Keratinocyte (primary cell): Measurements from ENCODE around the gene GRAMD1A. TPM values are rescaled to one million over a fixed set of nuclear protein-coding genes. Genes with fewer than 3 reads are reported as not detected.

Source experiments
- DNase-seq: peaks from one replicate; pipeline ENCODE4 v3.0.0-alpha.2; 2011; ENCODE audit warnings: low read depth, missing footprints, low spot score
- FAIRE-seq: peaks from 2 replicates; lab custom pipeline; 2011; peaks lifted over from hg19 to GRCh38; lab: Jason Lieb, UNC
- H2AFZ ChIP-seq: 2 replicates; pipeline ENCODE4 v1.6.0; 2012; ENCODE audit warnings: low read length, control low read depth, inconsistent platforms; ENCODE audit not compliant: control insufficient read depth
- H3K27ac ChIP-seq: 2 replicates; pipeline ENCODE4 v1.5.1; 2011; ENCODE audit warnings: low read length; ENCODE audit not compliant: control insufficient read depth, insufficient read depth
- H3K27me3 ChIP-seq: 3 replicates; pipeline ENCODE4 v1.6.0; 2011; ENCODE audit warnings: low read length; ENCODE audit not compliant: control insufficient read depth, insufficient read depth; ENCODE audit errors: extremely low read depth
- H3K36me3 ChIP-seq, 2 experiments: 2 replicates in 1 of 2; 3 replicates in 1 of 2; pipeline ENCODE4 v1.5.1; 2011; ENCODE audit warnings: low read length in 2 of 2, mild to moderate bottlenecking in 1 of 2; ENCODE audit not compliant: control insufficient read depth in 2 of 2, insufficient read depth in 2 of 2; ENCODE audit errors: extremely low read depth in 1 of 2
- H3K4me1 ChIP-seq: 3 replicates; pipeline ENCODE4 v1.5.1; 2011; ENCODE audit warnings: low read length; ENCODE audit not compliant: control insufficient read depth, insufficient read depth; ENCODE audit errors: extremely low read depth
- H3K4me2 ChIP-seq: 3 replicates; pipeline ENCODE4 v1.6.0; 2011; ENCODE audit warnings: low read depth, low read length; ENCODE audit not compliant: control insufficient read depth, insufficient read depth; ENCODE audit errors: extremely low read depth
- H3K4me3 ChIP-seq, 3 experiments: fragments of 200-600 bp in 1 of 3; sonication (generic) in 1 of 3; 2 replicates in 2 of 3; 3 replicates in 1 of 3; pipeline ENCODE4 v1.5.1; 2011 to 2016; ENCODE audit warnings: low read length in 3 of 3, mild to moderate bottlenecking in 3 of 3, control low read depth in 2 of 3, inconsistent platforms in 1 of 3, low read depth in 1 of 3, mixed read lengths in 1 of 3, mixed run types in 1 of 3, moderate library complexity in 1 of 3; ENCODE audit not compliant: control insufficient read depth in 2 of 3, insufficient read depth in 2 of 3; ENCODE audit errors: extremely low read depth in 1 of 3
- H3K79me2 ChIP-seq: 2 replicates; pipeline ENCODE4 v1.6.0; 2012; ENCODE audit warnings: low read length; ENCODE audit not compliant: control insufficient read depth, insufficient read depth
- H3K9ac ChIP-seq: 3 replicates; pipeline ENCODE4 v1.6.0; 2011; ENCODE audit warnings: low read length; ENCODE audit not compliant: control insufficient read depth, insufficient read depth; ENCODE audit errors: extremely low read depth
- H3K9me1 ChIP-seq: 3 replicates; pipeline ENCODE4 v1.6.0; 2011; ENCODE audit warnings: low read length; ENCODE audit not compliant: control insufficient read depth, insufficient read depth; ENCODE audit errors: extremely low read depth
- H3K9me3 ChIP-seq: 2 replicates; pipeline ENCODE4 v1.5.1; 2012; ENCODE audit warnings: low read depth, low read length; ENCODE audit not compliant: control insufficient read depth
- H4K20me1 ChIP-seq: 3 replicates; pipeline ENCODE4 v1.6.0; 2011; ENCODE audit warnings: low read length; ENCODE audit not compliant: control insufficient read depth, insufficient read depth; ENCODE audit errors: extremely low read depth
- EZH2 ChIP-seq: IDR thresholded peaks from one replicate; pipeline ENCODE4 v1.6.1; 2012; ENCODE audit warnings: inconsistent platforms, mild to moderate bottlenecking, low read length, moderate library complexity
- dilution Hi-C: fragments of 300-500 bp; cut with MboI; formaldehyde crosslinking; loops from one replicate; pipeline ENCODE4 v1.7.0; 2020; ENCODE audit warnings: low sequenced_read_pairs; ENCODE audit not compliant: extremely low pct_ligation_motif_present
- polyA plus RNA-seq, 5 experiments: library from polyadenylated mRNA; depleted of rRNA in 3 of 5; stranded (reverse) in 3 of 5; stranded (forward) in 1 of 5; unstranded in 1 of 5; fragments of >200 nt; gene quantifications; 1 replicate in 1 of 5; 2 replicates in 3 of 5; 3 replicates in 1 of 5; pipeline versions ENCODE4 v1.2.1 to v1.2.3, GENCODE V29; 2011 to 2012; ENCODE audit warnings: missing spikeins in 2 of 5, low read depth in 1 of 5, low replicate concordance in 1 of 5
- TF ChIP-seq, protein P1 (sequence below), 3 experiments: IDR thresholded peaks in 1 of 3; conservative IDR thresholded peaks in 1 of 3; optimal IDR thresholded peaks in 1 of 3; 2 replicates in 2 of 3; 3 replicates in 1 of 3; pipeline versions ENCODE3 to v1.5.1; 2011; ENCODE audit warnings: low read length in 3 of 3, mild to moderate bottlenecking in 3 of 3, moderate library complexity in 2 of 3, control low read depth in 1 of 3, inconsistent platforms in 1 of 3; ENCODE audit not compliant: insufficient read depth in 2 of 3; ENCODE audit errors: extremely low read depth in 1 of 3

Gene GRAMD1A
- polyA plus RNA-seq, 1 donor (not counting 4 experiments of a cell fraction or from before 2014, with no cell fraction given): 24.6 TPM

DNA sequence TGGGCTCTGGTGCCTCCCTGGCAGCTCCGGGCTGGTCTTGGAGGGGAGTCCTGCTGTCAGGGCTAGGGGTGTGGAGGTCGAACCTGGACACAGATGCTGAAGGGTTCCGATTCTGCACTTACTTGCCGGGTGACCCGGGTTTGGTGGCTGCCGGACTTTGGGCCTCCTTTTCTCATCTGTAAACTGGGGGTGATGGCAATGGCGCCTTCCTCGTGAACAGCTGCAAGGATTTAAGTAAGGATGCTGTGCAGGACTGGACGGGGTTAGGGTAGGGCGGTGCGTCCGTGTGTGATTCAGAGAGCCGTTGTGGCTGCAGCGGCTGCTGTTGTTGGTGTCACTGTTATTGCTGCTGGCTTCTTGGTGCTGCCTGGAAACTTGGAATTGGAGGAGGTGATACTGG, 43.8 kb downstream of the GRAMD1A start:
- no peaks in the 10 kb centered on the region for H3K79me2 ChIP-seq
- H3K27ac ChIP-seq: no peak overlapping the region
- DNase-seq (no peak), FAIRE-seq (no peak)
- peaks cover 2% of the 10 kb centered on the region for H3K4me1 ChIP-seq
- no peak overlapping the region for H3K9ac ChIP-seq
- H3K36me3 ChIP-seq: no peaks in the 10 kb centered on the region
- H3K9me1 ChIP-seq: no peaks in the 10 kb centered on the region
- TF ChIP-seq, protein P1, sequence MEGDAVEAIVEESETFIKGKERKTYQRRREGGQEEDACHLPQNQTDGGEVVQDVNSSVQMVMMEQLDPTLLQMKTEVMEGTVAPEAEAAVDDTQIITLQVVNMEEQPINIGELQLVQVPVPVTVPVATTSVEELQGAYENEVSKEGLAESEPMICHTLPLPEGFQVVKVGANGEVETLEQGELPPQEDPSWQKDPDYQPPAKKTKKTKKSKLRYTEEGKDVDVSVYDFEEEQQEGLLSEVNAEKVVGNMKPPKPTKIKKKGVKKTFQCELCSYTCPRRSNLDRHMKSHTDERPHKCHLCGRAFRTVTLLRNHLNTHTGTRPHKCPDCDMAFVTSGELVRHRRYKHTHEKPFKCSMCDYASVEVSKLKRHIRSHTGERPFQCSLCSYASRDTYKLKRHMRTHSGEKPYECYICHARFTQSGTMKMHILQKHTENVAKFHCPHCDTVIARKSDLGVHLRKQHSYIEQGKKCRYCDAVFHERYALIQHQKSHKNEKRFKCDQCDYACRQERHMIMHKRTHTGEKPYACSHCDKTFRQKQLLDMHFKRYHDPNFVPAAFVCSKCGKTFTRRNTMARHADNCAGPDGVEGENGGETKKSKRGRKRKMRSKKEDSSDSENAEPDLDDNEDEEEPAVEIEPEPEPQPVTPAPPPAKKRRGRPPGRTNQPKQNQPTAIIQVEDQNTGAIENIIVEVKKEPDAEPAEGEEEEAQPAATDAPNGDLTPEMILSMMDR (optimal IDR thresholded peaks at IDR 0.05 in 1 of 3, IDR thresholded peaks at IDR 0.05 in 1 of 3, conservative IDR thresholded peaks at IDR 0.05 in 1 of 3; ENCODE audit: extremely low read depth in 1 of 3, insufficient read depth in 2 of 3, low read length in 3 of 3): no peak
- TF ChIP-seq EZH2: no peak
- H3K4me2 ChIP-seq: no peak overlapping the region
- no peak overlapping the region for H3K4me3 ChIP-seq
- H2AFZ ChIP-seq: no peak overlapping the region
- no peaks in the 10 kb centered on the region for H3K9me3 ChIP-seq
- H3K27me3 ChIP-seq: peaks cover 10% of the 10 kb centered on the region
- dilution Hi-C loops: no loop called here
- no peaks in the 10 kb centered on the region for H4K20me1 ChIP-seq

DNA sequence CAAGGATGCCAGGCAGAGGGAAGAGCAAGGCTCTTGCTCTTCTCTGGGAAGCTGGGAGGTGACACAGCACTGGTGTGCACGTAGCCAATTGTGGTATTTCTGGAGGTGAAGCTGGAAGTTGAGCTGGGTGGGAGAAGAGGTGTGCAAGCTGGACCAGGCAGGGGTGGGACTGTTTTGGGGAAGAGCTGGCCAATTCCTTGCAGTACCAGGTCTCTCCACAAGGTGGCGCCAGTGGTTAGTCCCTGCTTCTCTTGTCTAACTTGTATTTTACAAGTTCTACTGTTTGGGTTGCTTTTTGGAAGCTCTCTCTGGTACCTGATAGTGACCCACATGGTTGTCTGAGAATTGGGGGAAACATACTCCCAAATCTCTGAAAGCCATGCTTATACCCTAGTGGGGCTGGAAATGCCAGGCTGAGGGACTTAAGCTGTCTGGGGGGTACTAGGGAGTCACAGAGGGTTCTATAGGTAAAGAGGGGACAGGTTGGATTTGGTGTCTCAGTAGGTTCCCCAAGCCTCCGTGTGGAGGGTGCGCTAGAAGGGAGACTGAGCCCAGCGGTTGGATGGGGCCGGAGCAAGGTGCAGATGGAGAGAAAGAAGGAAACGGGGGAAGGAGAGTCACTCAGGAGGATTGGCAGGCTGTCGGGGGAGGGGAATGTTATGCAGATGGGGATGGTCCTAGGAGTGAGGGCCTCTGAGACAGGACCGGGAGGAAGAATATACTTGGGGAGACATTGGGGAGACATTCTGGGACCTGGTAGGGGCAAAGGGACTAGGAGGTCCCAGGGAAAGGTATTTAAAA, 44.4 kb downstream of the GRAMD1A start:
- dilution Hi-C loops: no loop called here
- Histone ChIP-seq H3K4me2 (no peak overlapping the region), H3K9me1 (no peaks in the 10 kb centered on the region), H3K27me3 (peaks cover 10% of the 10 kb centered on the region), H3K9ac (no peak overlapping the region), H3K4me1 (peaks cover 2% of the 10 kb centered on the region), H3K27ac (no peak overlapping the region), H4K20me1 (no peaks in the 10 kb centered on the region), H2AFZ (no peak overlapping the region), H3K9me3 (no peaks in the 10 kb centered on the region), H3K79me2 (no peaks in the 10 kb centered on the region), H3K4me3 (no peak overlapping the region), H3K36me3 (no peaks in the 10 kb centered on the region)
- FAIRE-seq (peak; percentile 87), DNase-seq (no peak)
- no peak for TF ChIP-seq EZH2
- TF ChIP-seq, protein P1 (optimal IDR thresholded peaks at IDR 0.05 in 1 of 3, IDR thresholded peaks at IDR 0.05 in 1 of 3, conservative IDR thresholded peaks at IDR 0.05 in 1 of 3; ENCODE audit: extremely low read depth in 1 of 3, insufficient read depth in 2 of 3, low read length in 3 of 3): peak; percentile 93 to 99 (median 99)
